GM12891 (cell line): ENCODE data around the gene IPCEF1.
"Not testable (repeated sequence)": the region's sequence is repeated elsewhere in the genome, so short reads cannot be mapped to it uniquely, and the experiment has no call there.

Experiments used
- PAX5 ChIP-seq: IDR thresholded peaks from 2 replicates; pipeline ENCODE4 v1.6.1; 2011; ENCODE audit warnings: low read length, moderate library complexity, mild to moderate bottlenecking; ENCODE audit not compliant: insufficient read depth, severe bottlenecking
- POLR2A ChIP-seq: IDR thresholded peaks from 2 replicates; pipeline ENCODE4 v1.6.1; 2011; ENCODE audit warnings: low read depth, low read length, control low read depth
- POLR2AphosphoS5 ChIP-seq: IDR thresholded peaks from 2 replicates; pipeline ENCODE4 v1.6.1; 2011; ENCODE audit warnings: low read depth, low read length, control low read depth
- POU2F2 ChIP-seq: IDR thresholded peaks from 2 replicates; pipeline ENCODE4 v1.6.1; 2011; ENCODE audit warnings: low read depth, mild to moderate bottlenecking, control low read depth, low read length, moderate library complexity
- SPI1 ChIP-seq: IDR thresholded peaks from 2 replicates; pipeline ENCODE4 v1.6.1; 2011; ENCODE audit warnings: low read depth, low read length, control low read depth
- TAF1 ChIP-seq: IDR thresholded peaks from 2 replicates; pipeline ENCODE4 v1.6.1; 2011; ENCODE audit warnings: low read depth, low read length, control low read depth

DNA sequence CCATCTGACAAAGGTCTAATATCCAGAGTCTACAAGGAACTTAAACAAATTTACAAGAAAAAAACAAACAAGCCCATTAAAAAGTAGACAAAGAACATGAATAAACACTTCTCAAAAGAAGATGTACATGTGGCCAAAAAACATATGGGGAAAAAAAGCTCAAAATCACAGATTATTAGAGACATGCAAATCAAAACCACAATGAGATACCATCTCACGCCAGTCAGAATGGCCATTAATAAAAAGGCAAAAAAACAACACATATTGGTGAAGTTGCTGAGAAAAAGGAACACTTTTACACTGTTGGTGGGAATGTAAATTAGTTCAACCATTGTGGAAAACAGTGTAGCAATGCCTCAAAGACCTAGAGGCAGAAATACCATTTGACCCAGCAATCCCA, 29.3 kb downstream of the IPCEF1 start:
- not testable (repeated sequence) for TF ChIP-seq POLR2A, POLR2AphosphoS5, TAF1, SPI1, POU2F2, PAX5
